Uterus (tissue), 2 donors: ENCODE data around the gene NMT2.

ENCODE experiments used
- CTCF ChIP-seq, 4 experiments: fragments of 200-600 bp in 2 of 4; fragments of 450-650 bp in 2 of 4; sonication (generic) in 2 of 4; IDR thresholded peaks; one replicate each; pipeline ENCODE4 v1.5.1; 2016 to 2019; ENCODE audit warnings: antibody characterized with exemption in 4 of 4, mild to moderate bottlenecking in 2 of 4, moderate library complexity in 1 of 4
- POLR2A ChIP-seq, 2 donors: fragments of 450-650 bp; IDR thresholded peaks; one replicate each; pipeline ENCODE4 v1.6.1; 2016; ENCODE audit warnings: antibody characterized with exemption in 2 of 2, mild to moderate bottlenecking in 1 of 2, moderate library complexity in 1 of 2

GRCh38 chr10:15158972-15159371 is 9.5 kb downstream of the NMT2 start:
- TF ChIP-seq CTCF (IDR thresholded peaks at IDR 0.05) (no peak), POLR2A (IDR thresholded peaks at IDR 0.05) (no peak)
